SU-DHL-6 (cell line): ENCODE results near the gene PIH1D1.

Source experiments
- EZH2phosphoT487 ChIP-seq: fragments of 200-600 bp; sonication (generic), shearing (Covaris generic); conservative IDR thresholded peaks from 2 replicates; pipeline ENCODE4 v1.6.1; 2018; ENCODE audit warnings: mild to moderate bottlenecking, antibody characterized with exemption, low read length, moderate library complexity, mixed read lengths
- TF ChIP-seq, protein P1 (sequence below): fragments of 200-600 bp; sonication (generic); IDR thresholded peaks from one replicate; pipeline ENCODE4 v1.5.1; 2017; ENCODE audit warnings: antibody characterized with exemption, mild to moderate bottlenecking, low read length, moderate library complexity; ENCODE audit not compliant: insufficient read depth, poor library complexity, severe bottlenecking

DNA sequence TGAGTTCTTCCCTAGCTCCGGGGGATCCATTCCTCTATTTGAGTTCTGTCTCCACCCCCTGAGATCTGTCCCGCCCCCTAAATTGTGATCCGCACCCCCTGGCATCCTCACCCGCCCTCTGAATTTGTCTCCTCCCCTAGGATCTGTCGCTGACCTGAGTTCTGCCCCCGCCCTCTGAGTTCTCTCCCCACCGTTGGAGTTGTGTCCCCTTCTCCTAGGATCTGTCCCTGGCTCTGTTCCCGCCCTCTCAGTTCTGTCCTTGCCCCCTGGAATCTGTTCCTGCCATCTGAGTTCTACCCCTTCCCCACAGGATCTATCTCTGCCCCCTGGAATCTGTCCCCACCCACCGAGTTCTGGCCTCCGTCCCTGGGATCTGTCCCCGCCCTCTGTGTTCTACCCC is 9.3 kb downstream of the PIH1D1 start:
- TF ChIP-seq, protein P1, sequence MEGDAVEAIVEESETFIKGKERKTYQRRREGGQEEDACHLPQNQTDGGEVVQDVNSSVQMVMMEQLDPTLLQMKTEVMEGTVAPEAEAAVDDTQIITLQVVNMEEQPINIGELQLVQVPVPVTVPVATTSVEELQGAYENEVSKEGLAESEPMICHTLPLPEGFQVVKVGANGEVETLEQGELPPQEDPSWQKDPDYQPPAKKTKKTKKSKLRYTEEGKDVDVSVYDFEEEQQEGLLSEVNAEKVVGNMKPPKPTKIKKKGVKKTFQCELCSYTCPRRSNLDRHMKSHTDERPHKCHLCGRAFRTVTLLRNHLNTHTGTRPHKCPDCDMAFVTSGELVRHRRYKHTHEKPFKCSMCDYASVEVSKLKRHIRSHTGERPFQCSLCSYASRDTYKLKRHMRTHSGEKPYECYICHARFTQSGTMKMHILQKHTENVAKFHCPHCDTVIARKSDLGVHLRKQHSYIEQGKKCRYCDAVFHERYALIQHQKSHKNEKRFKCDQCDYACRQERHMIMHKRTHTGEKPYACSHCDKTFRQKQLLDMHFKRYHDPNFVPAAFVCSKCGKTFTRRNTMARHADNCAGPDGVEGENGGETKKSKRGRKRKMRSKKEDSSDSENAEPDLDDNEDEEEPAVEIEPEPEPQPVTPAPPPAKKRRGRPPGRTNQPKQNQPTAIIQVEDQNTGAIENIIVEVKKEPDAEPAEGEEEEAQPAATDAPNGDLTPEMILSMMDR = no peak
- no peak for TF ChIP-seq EZH2phosphoT487
